C4-2B (cell line): ENCODE data around the gene NISCH.

Source experiments
- H3K27ac ChIP-seq: fragments of 450-650 bp; 2 replicates; pipeline ENCODE4 v1.5.1; 2017
- ZFX ChIP-seq: fragments of 450-650 bp; IDR thresholded peaks from 2 replicates; pipeline ENCODE4 v1.6.1; 2017
- TF ChIP-seq, protein P1 (sequence below): fragments of 450-650 bp; conservative IDR thresholded peaks from 2 replicates; pipeline ENCODE4 v1.5.1; 2017; ENCODE audit warnings: mild to moderate bottlenecking

NISCH gene

DNA sequence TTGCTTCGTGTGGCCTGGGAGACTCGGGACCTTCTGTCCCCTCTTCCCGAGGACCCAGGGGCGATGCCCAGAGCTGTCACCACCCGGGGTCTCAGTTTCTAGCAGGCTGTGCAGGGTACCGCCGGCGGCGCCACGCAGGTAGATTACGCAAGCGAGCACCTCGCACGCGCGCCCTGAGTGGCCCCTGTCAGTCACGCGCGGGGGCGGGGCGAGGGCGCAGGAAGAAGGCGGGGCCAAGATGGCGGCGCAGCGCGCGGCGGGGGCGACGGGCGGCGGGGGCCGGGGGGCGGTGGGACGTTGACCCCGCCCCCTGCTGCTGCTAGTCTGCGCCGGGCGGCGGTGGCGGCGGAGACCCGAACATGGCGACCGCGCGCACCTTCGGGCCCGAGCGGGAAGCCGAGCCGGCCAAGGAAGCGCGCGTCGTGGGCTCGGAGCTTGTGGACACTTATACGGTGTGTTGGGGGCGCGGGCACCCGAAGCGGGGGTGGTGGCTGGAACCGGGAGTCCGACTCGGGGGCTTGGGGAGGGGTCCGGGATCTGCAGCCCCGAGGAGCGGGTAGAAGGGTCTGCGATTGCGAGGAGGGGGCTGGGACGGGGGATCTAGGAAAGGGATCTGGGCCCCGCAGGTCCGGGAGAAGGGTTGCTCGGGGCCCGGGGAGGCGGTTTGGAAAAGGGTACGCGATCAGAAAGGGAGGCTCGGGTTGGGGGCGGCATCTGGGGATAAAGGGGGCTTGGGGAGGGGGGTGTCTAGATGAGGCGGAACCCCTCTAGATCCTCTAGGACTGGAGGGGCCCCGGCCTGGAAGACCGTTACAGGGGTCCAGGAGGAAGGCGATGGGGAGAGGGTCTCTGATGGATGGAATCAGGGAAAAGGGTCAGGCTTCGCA is at the start of gene NISCH:
Gene NISCH, plus strand, starts transcription at position 322 of the 886 bp plus-strand sequence. Its CDS starts 38 bp downstream, at position 360.
- TF ChIP-seq, protein P1, sequence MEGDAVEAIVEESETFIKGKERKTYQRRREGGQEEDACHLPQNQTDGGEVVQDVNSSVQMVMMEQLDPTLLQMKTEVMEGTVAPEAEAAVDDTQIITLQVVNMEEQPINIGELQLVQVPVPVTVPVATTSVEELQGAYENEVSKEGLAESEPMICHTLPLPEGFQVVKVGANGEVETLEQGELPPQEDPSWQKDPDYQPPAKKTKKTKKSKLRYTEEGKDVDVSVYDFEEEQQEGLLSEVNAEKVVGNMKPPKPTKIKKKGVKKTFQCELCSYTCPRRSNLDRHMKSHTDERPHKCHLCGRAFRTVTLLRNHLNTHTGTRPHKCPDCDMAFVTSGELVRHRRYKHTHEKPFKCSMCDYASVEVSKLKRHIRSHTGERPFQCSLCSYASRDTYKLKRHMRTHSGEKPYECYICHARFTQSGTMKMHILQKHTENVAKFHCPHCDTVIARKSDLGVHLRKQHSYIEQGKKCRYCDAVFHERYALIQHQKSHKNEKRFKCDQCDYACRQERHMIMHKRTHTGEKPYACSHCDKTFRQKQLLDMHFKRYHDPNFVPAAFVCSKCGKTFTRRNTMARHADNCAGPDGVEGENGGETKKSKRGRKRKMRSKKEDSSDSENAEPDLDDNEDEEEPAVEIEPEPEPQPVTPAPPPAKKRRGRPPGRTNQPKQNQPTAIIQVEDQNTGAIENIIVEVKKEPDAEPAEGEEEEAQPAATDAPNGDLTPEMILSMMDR: no peak
- no peak for TF ChIP-seq ZFX
- H3K27ac ChIP-seq: peak within 1 kb of the TSS; percentile 70

- H3K27ac ChIP-seq: no peak overlapping the region
- TF ChIP-seq, protein P1: no peak
Observed at GRCh38 chr3:52406231-52406661, 49.2 kb upstream of the NISCH start.

DNA sequence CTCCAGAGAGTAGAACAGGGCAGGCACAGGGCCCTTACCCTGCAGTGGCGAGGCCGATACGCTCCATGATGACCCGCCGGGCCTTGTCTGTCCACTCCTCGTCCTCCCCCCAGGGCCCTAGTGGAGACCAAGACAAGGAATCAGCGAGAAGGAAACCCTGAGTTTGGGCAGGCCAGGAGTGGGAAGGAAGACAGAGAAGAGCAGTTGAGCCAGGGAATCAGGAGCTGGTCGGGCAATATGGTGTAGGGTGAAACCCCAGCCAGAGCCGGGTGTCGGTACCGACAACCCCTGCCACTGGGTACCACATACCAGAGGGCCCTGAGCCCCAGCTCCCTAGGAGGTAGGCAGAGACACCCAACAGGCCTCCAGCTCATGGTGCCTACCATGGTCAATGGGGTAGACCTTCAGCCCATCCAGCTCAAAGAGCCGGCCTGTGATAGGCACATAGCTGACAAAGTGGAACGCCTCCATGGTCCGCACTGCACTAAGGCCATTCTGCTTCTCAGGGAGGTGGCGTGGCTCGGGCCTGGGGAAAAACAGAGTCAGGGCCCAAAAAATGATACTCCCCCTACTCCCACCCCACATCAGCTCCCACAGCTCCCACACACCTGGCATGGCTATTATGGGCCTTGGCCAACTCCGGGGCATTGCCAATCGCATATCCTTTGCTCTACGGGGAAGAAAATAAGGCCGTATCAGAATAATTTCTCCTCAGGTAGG is 48.5 kb upstream of the NISCH start:
- TF ChIP-seq, protein P1: no peak
- no peak for TF ChIP-seq ZFX
- no peak overlapping the region for H3K27ac ChIP-seq

GRCh38 chr3:52407779-52408178 is 47.6 kb upstream of the NISCH start:
- no peak overlapping the region for H3K27ac ChIP-seq
- TF ChIP-seq ZFX: no peak
- TF ChIP-seq, protein P1: no peak

DNA sequence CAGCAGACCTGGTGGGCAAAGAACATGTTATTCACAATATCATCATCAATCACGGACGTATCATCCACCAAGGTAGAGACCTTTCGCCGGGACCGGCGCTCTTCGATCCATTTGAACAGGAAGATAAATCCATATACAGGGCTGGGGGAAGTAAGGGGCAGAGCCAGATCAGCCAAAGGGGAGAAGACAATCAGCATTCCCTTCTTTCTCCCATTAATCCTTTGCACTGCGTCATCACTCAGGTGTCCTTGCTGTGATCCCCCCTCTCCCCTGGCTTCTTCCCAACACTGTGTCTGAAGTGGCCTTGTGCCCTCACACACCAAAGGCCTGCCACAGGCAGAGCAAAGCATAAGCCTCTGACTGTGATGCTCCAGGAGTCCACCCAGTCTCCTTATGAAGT is 46.9 kb upstream of the NISCH start:
- no peak overlapping the region for H3K27ac ChIP-seq
- TF ChIP-seq ZFX: no peak
- TF ChIP-seq, protein P1: no peak

DNA sequence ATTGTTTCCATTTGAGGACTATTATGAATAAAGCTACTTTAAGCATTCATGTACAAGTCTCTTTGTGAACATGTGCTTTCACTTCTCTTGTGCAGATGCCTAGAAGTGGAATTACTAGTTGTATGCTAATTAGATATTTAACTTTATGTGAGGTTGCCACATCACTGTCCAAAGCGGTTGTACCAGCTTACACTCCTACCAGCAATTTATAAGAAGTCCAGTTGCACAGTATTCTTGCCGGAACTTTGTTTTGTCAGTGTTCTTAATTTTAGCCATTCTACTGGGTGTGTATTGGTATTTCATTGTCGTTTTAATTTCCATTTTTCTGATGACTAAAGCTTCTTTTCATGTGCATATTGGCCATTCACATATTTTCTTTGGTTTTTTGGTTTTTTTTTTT is 39.6 kb upstream of the NISCH start:
- no peak for TF ChIP-seq ZFX
- TF ChIP-seq, protein P1: no peak
- H3K27ac ChIP-seq: no peak overlapping the region

DNA sequence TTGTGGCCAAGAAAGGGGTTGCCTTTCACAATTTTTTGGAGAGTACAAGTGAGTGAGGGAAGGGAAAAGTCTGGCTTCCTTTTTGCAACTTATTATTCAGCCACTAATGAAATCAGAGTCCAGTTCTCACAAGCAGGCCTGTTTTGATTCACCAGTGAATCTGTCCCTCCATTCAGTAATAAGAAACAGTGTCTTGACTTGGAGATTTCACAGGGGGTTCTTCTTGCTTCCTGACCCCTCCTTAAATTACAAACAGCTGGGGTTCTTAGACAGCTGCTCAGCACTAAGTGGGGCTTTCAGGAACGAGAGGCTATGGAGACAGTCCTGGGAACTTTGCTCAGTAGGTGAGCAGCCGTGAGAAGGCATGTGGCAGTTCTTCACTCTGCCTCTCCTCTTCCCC is 35.0 kb upstream of the NISCH start:
- H3K27ac ChIP-seq: no peak overlapping the region
- TF ChIP-seq, protein P1: no peak
- no peak for TF ChIP-seq ZFX
